K562 (cell line): ENCODE results near the gene CAV1. TPM values are rescaled to one million over a fixed set of nuclear protein-coding genes. Genes with fewer than 3 reads are reported as not detected.

Experiments used
- ATAC-seq: fragments of 200-7000 bp; cut with Tn5 transposase; 3 replicates; pipeline ENCODE4 v1.9.1; 2020; ENCODE audit warnings: moderate library complexity
- BruUV-seq: library from RNA; stranded (reverse); fragments of 400-500 nt; replicated peaks from 2 replicates; lab custom pipeline; 2021; lab: Mats Ljungman, UMichigan
- CTCF ChIA-PET: fragments of 300-600 bp; formaldehyde crosslinking; extraction: SDS; loops from one replicate; lab custom pipeline; 2021; ENCODE audit warnings: low intra/inter-chr PET ratio; lab: Yijun Ruan, JAX
- POLR2A ChIA-PET: fragments of 300-600, 350-650 bp; sonication (Branson Sonifier 250); formaldehyde crosslinking; extraction: SDS; loops from one replicate; lab custom pipeline; 2021; ENCODE audit warnings: antibody characterized with exemption, inconsistent platforms; lab: Yijun Ruan, JAX
- DNase-seq, 4 experiments: peaks; one replicate each; pipeline versions ENCODE4 v3.0.0 to v3.0.0-alpha.2; 2011 to 2018; ENCODE audit warnings: low spot score in 3 of 4, mixed read lengths in 3 of 4; ENCODE audit errors: extremely low read depth in 1 of 4
- FAIRE-seq: peaks from 2 replicates; lab custom pipeline; 2011; peaks lifted over from hg19 to GRCh38; lab: Jason Lieb, UNC
- H2AFZ ChIP-seq: 2 replicates; pipeline ENCODE4 v1.6.0; 2011; ENCODE audit warnings: low read depth, low read length, control low read depth, inconsistent platforms
- H3K27ac ChIP-seq: fragments of 200-600 bp; 3 replicates; pipeline ENCODE4 v1.8.0; 2011; ENCODE audit warnings: low read depth, mild to moderate bottlenecking, control low read depth, inconsistent platforms, low read length, moderate library complexity, mixed read lengths; ENCODE audit errors: extremely low read depth
- H3K27me3 ChIP-seq, 2 experiments: fragments of 300-600 bp in 1 of 2; 2 replicates in 1 of 2; 3 replicates in 1 of 2; pipeline versions ENCODE4 v1.6.0 to v1.8.0; 2011; ENCODE audit warnings: inconsistent platforms in 2 of 2, low read length in 2 of 2, mild to moderate bottlenecking in 1 of 2, mixed read lengths in 1 of 2, moderate library complexity in 1 of 2; ENCODE audit not compliant: control insufficient read depth in 2 of 2, insufficient read depth in 2 of 2
- H3K36me3 ChIP-seq: fragments of 300-600 bp; 3 replicates; pipeline ENCODE4 v1.8.0; 2011; ENCODE audit warnings: mild to moderate bottlenecking, low read length, inconsistent platforms; ENCODE audit not compliant: control insufficient read depth, insufficient read depth
- H3K4me1 ChIP-seq, 2 experiments: fragments of 200-600 bp in 1 of 2; replicated peaks in 1 of 2; 2 replicates in 1 of 2; 3 replicates in 1 of 2; pipeline versions ENCODE4 v1.5.1 to v1.8.0; 2011; ENCODE audit warnings: inconsistent platforms in 2 of 2, low read length in 2 of 2, mild to moderate bottlenecking in 1 of 2, mixed read lengths in 1 of 2, moderate library complexity in 1 of 2; ENCODE audit not compliant: control insufficient read depth in 2 of 2, insufficient read depth in 2 of 2
- H3K4me2 ChIP-seq: 2 replicates; pipeline ENCODE4 v1.6.1; 2011; ENCODE audit warnings: low read length, control low read depth, inconsistent platforms, mixed read lengths; ENCODE audit not compliant: insufficient read depth
- H3K4me3 ChIP-seq: fragments of 200-600 bp; sonication (generic), shearing (Covaris generic); 2 replicates; pipeline ENCODE4 v1.5.1; 2016; ENCODE audit warnings: control low read depth, inconsistent platforms
- H3K79me2 ChIP-seq: fragments of 200-600 bp; 3 replicates; pipeline ENCODE4 v1.8.0; 2011; ENCODE audit warnings: low read length, inconsistent platforms; ENCODE audit not compliant: control insufficient read depth, insufficient read depth
- H3K9ac ChIP-seq, 2 experiments: 2 replicates each; pipeline versions ENCODE4 v1.6.0 to v1.6.1; 2011; ENCODE audit warnings: low read depth in 2 of 2, low read length in 2 of 2, control low read depth in 1 of 2, inconsistent platforms in 1 of 2, mild to moderate bottlenecking in 1 of 2, mixed read lengths in 1 of 2; ENCODE audit not compliant: insufficient read depth in 1 of 2
- H3K9me1 ChIP-seq: one replicate; pipeline ENCODE4 v1.6.0; 2011; ENCODE audit warnings: inconsistent platforms, mild to moderate bottlenecking, low read length, moderate library complexity; ENCODE audit not compliant: control insufficient read depth, insufficient read depth
- H3K9me3 ChIP-seq: replicated peaks from 2 replicates; pipeline ENCODE4 v1.5.1; 2011; ENCODE audit warnings: low read depth, low read length, inconsistent platforms; ENCODE audit not compliant: control insufficient read depth, insufficient read depth
- H4K20me1 ChIP-seq: replicated peaks from 2 replicates; pipeline ENCODE4 v1.6.1; 2011; ENCODE audit warnings: low read length, inconsistent platforms, mixed read lengths; ENCODE audit not compliant: control insufficient read depth, insufficient read depth
- FOXJ2 ChIP-seq: fragments of 200-800 bp; sonication (Bioruptor generic); IDR thresholded peaks from 2 replicates; pipeline ENCODE4 v1.6.1; 2016; ENCODE audit warnings: missing genetic modification characterization, missing compliant biosample characterization
- PYGO2 ChIP-seq: fragments of 450-650 bp; IDR thresholded peaks from 2 replicates; pipeline ENCODE4 v1.6.1; 2016; ENCODE audit warnings: mild to moderate bottlenecking, missing genetic modification characterization, moderate library complexity, missing compliant biosample characterization
- ZBTB8A ChIP-seq: fragments of 450-650 bp; IDR thresholded peaks from 2 replicates; pipeline ENCODE4 v1.6.1; 2018; ENCODE audit warnings: mild to moderate bottlenecking, moderate library complexity; ENCODE audit not compliant: partially characterized antibody
- ZC3H8 ChIP-seq: fragments of 450-650 bp; IDR thresholded peaks from 2 replicates; pipeline ENCODE4 v1.6.1; 2017
- ZNF143 ChIP-seq: sonication (generic); formaldehyde crosslinking; IDR thresholded peaks from 2 replicates; pipeline ENCODE4 v1.9.0; 2022; ENCODE audit warnings: mild to moderate bottlenecking, missing genetic modification reagents
- ZNF217 ChIP-seq: sonication (generic); formaldehyde crosslinking; IDR thresholded peaks from 2 replicates; pipeline ENCODE4 v1.8.0; 2022; ENCODE audit warnings: mild to moderate bottlenecking, missing genetic modification reagents
- WGBS: fragments of 100-300 bp; shearing (Covaris generic); methylation state at CpG from one replicate; pipeline ENCODE4 v1.1.6; 2016; ENCODE audit warnings: low coverage, mixed read lengths; ENCODE audit not compliant: insufficient coverage; ENCODE audit errors: missing lambda C conversion rate; 5-methylcytosine and 5-hydroxymethylcytosine counted together
- in situ Hi-C: fragments of 300-500 bp; cut with MboI; formaldehyde crosslinking; loops from 4 replicates; pipeline ENCODE4 v1.15.0; 2018; ENCODE audit warnings: inconsistent platforms, mixed read lengths
- intact Hi-C: fragments of 100-400 bp; cut with micrococcal nuclease; formaldehyde crosslinking; loops from 2 replicates; pipeline ENCODE4 v1.14.2; 2022
- polyA plus RNA-seq, 8 experiments: library from polyadenylated mRNA; depleted of rRNA in 4 of 8; stranded (reverse) in 5 of 8; unstranded in 3 of 8; fragments of >200 nt; fragmentation: Nextera tagmentation in 2 of 8; fragmentation: Illumina TruSeq in 1 of 8; extraction: Ambion mirVana in 2 of 8; extraction: Trizol in 1 of 8; gene quantifications; 2 replicates each; pipeline versions ENCODE4 v1.2.1 to v1.2.3, GENCODE V29; 2011 to 2014; ENCODE audit warnings: inconsistent platforms in 1 of 8, missing spikeins in 1 of 8
- total RNA-seq, 7 experiments: library from RNA; depleted of rRNA in 6 of 7; stranded (reverse); fragments of >200 nt in 6 of 7; fragmentation: Illumina TruSeq in 2 of 7; extraction: Trizol in 2 of 7; gene quantifications; 2 replicates each; pipeline versions ENCODE4 v1.2.1 to v1.2.3, GENCODE V29; 2011 to 2021; ENCODE audit warnings: low replicate concordance in 1 of 7

The CAV1 gene
- total and polyA plus RNA-seq, 9 of the 15 experiments (the other 6 are each of a cell fraction or from before 2014, with no cell fraction given), result 0.08 to 1.5 (median 0.63) TPM

DNA sequence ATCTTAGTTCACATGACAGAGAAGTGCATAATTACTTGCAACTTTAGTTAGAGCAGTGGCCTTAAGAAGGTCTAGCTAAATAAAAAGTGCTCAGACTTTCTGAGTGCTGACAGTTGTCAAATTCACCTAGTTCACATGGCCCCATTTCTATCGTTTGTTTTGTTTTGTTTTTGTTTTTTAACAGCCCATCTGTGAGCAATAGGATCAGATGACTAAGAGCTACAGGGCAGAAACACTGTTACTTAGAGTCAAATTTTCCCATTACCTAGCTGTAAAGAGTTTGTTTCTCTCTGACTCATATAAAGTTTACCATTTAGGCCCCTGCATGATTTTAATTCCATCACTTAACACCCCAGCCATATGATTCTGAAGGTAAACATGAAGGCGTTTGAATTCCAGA lies 18.8 kb downstream of the CAV1 start:
- no peak overlapping the region for H2AFZ ChIP-seq
- H3K4me3 ChIP-seq, result no peak overlapping the region
- no peaks in the 10 kb centered on the region for H3K79me2 ChIP-seq
- H3K4me1 ChIP-seq, result peaks cover 0 to 2% of the 10 kb centered on the region in 2 experiments; a peak in 2 of 5 replicates
- H3K9me3 ChIP-seq, result no peaks in the 10 kb centered on the region
- no peak overlapping the region for H3K4me2 ChIP-seq
- no peaks in the 10 kb centered on the region for H3K36me3 ChIP-seq
- ChIA-PET POLR2A (no interaction called here), CTCF (no interaction called here)
- intact Hi-C loops (no loop called here), in situ Hi-C loops (no loop called here)
- TF ChIP-seq PYGO2 (tag) (no peak), FOXJ2 (tag) (peak; percentile 36; the same call in 1 of the 2 replicates), ZNF143 (CRISPR knock-in tag) (no peak), ZNF217 (CRISPR knock-in tag) (no peak), ZC3H8 (no peak)
- ATAC-seq (no peak), DNase-seq (no peak), FAIRE-seq (no peak)
- H3K27ac ChIP-seq, result no peak overlapping the region
- WGBS, result 2% methylated on average over 2 of the region's 2 CpGs
- H4K20me1 ChIP-seq, result no peaks in the 10 kb centered on the region
- H3K27me3 ChIP-seq, result peaks cover 9% of the 10 kb centered on the region in 2 experiments; a peak in 3 of 5 replicates
- no peak overlapping the region for H3K9ac ChIP-seq
- BruUV-seq, result no TSS peak
- H3K9me1 ChIP-seq, result no peaks in the 10 kb centered on the region

DNA sequence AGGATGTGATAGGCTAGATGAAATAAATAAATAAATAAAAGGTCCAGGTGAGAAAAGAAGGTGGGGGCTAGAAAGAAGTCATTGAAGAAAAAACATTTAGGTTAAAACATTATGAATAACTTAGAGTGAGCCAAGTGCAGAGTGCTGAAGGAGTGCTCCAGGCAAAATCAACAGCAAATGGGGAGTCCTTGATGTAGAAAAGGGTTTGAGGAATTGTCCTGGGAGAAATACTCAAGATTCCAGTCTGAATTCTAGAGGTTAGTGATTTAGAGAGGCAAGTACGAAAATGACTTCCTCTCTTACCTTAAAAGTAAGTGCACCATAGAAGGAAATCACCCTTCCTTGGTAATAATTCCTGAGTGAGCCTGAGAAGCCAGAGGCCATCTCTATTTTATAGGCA lies 19.7 kb downstream of the CAV1 start:
- no peak for FAIRE-seq

More for the DNA sequence above, 19.7 kb downstream of the CAV1 start:
- peaks cover 8% of the 10 kb centered on the region in 2 experiments; a peak in 2 of 5 replicates for H3K27me3 ChIP-seq
- H3K4me3 ChIP-seq, result no peak overlapping the region
- no peak for ATAC-seq
- H4K20me1 ChIP-seq, result no peaks in the 10 kb centered on the region
- no peaks in the 10 kb centered on the region for H3K79me2 ChIP-seq
- peaks cover 0 to 2% of the 10 kb centered on the region in 2 experiments; a peak in 2 of 5 replicates for H3K4me1 ChIP-seq
- 0% methylated on average over 1 of the region's 1 CpG for WGBS
- in situ Hi-C loops, result no loop called here
- H3K4me2 ChIP-seq, result no peak overlapping the region
- no peak overlapping the region for H3K27ac ChIP-seq
- intact Hi-C loops, result no loop called here
- no peaks in the 10 kb centered on the region for H3K36me3 ChIP-seq
- DNase-seq, result no peak
- no peak overlapping the region for H2AFZ ChIP-seq
- H3K9me1 ChIP-seq, result no peaks in the 10 kb centered on the region
- POLR2A ChIA-PET, result no interaction called here
- CTCF ChIA-PET, result no interaction called here
- H3K9me3 ChIP-seq, result no peaks in the 10 kb centered on the region
- no TSS peak for BruUV-seq
- H3K9ac ChIP-seq, result no peak overlapping the region
- no peak for TF ChIP-seq ZBTB8A
- TF ChIP-seq, all 486 proteins: peak for 0
